HTR-8/SVneo (cell line): Measurements from ENCODE around the gene KIAA0825.

Experiments
- DNase-seq: peaks from one replicate; pipeline ENCODE4 v3.0.0; 2011; ENCODE audit warnings: low spot score, mixed read lengths; ENCODE audit not compliant: insufficient read length
- FAIRE-seq: peaks from 2 replicates; lab custom pipeline; 2011; peaks lifted over from hg19 to GRCh38; lab: Jason Lieb, UNC

KIAA0825 gene

DNA sequence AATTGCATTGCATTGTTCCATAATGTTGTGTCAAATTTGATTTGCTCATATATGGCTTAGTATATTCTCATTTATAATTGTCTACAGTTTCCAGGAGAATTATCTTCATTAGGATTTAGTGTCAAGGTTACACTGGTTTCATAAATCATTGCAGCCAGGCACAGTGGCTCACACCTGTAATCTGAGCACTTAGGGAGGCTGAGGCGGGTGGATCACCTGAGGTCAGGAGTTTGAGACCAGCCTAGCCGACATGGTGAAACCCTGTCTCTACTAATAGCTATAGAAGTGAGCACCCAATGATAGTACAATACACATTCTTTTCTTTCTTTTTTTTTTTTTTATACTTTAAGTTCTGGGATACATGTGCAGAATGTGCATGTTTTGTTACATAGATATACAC, 282.5 kb downstream of the KIAA0825 start:
- no peak for DNase-seq
- no peak for FAIRE-seq

DNA sequence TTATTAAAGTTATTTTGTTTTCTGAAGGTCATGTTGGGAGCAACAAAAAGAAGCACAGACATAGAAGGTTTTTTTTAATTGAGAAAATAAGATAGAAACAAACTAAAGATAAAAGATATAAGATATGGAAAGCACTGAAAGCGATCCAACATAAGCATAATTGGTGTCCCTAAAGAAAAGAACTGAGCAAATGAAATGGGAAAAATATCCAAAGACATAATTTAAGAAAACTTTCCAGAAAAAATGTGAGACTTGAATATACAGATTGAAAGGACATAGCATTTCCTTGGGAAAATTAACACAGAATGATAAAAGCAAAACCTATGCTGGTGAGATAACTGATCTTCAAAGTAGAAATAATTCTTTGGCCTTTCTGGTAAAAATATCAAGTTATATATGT, 289.3 kb downstream of the KIAA0825 start:
- FAIRE-seq = no peak
- DNase-seq = no peak

- FAIRE-seq (no peak), DNase-seq (no peak)
These were observed 291.8 kb downstream of the KIAA0825 start for GRCh38 chr5:94326586-94326985.

- no peak for DNase-seq
- FAIRE-seq = no peak
These were observed 301.2 kb downstream of the KIAA0825 start for GRCh38 chr5:94316916-94317838.

GRCh38 chr5:94314460-94315131, 303.8 kb downstream of the KIAA0825 start:
- FAIRE-seq (no peak), DNase-seq (no peak)

- FAIRE-seq = no peak
- no peak for DNase-seq
These were observed 304.7 kb downstream of the KIAA0825 start for GRCh38 chr5:94313696-94314095.

DNA sequence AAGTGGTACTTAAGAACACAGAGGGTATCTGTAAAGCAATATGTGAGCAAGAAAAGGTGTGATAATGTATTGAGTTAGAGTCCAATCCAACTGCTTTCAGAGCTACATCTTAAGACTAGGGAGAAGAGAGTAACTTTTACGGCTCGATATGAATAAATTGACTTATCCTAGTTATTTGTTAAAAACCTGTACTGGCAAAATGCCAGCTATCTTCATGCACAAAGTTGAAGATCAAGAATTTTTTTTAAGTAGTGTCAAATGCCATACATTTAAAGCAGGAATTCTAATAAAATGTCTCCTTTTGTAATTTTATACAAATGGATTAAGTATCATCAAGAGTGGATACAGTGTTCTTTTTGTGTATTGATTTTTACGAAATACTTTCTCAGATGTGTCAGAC, 305.2 kb downstream of the KIAA0825 start:
- no peak for FAIRE-seq
- DNase-seq = no peak

GRCh38 chr5:94312298-94312697, 306.1 kb downstream of the KIAA0825 start:
- FAIRE-seq (no peak), DNase-seq (no peak)

- FAIRE-seq (no peak), DNase-seq (no peak)
These were observed 307.6 kb downstream of the KIAA0825 start for GRCh38 chr5:94310833-94311232.

DNA sequence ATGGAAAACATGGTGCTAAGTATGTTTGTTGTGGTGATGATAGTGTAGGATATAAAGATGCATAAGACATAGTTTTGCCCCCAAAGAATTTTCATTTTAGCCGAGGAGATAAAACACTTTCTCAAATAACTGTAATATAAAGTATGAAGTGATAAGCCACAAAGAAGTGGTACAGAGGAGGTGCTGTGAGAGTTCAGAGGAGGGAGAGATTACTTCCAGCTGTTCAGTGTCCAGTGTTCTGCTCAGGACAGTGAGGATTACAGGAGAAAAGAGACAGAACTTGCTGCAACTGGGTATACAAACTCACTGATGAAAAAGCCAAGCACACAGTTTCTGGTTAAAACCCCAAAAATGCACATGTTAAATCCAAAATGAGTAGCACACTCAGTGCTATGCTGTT, 309.3 kb downstream of the KIAA0825 start:
- FAIRE-seq (no peak), DNase-seq (no peak)

DNA sequence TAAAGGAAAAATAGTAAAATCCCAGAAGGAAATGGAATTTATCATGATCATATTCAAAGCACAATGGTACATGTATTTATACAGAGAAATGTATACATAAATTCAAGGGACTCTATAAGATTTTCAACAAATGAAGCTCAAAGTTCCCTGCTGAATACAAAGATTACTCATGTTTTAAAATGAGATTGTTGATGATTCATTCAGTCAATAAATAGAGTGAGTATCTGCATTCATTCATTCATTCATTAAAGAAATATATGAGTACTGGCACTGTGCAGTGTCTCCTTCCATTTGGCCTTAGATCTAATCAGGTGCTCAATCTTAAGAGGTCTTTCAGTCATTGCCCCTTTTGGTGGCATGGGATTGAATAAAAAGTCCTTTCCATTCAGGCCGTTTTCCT, 310.0 kb downstream of the KIAA0825 start:
- FAIRE-seq (no peak), DNase-seq (no peak)

DNA sequence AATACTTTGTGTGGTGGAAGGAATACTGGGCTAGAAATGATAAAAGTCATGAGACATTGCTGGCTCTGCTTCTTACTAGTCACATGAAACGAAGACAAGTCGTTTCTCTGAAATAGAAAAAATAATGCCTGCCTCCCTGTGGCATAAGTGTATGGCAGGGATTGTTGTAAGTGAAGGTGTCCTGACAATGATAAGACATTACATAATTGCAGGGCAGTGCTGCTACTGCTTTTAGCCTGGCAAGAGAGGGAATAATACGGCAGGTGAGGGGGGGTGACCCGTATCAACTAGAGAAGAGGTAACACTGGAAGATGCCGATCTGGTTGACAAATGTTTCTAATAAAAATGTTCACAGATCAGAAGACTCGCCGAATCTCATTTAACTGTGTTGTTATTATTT, 314.3 kb downstream of the KIAA0825 start:
- no peak for DNase-seq
- no peak for FAIRE-seq

GRCh38 chr5:94288937-94289336, 329.5 kb downstream of the KIAA0825 start:
- DNase-seq = peak; percentile 4
- FAIRE-seq = no peak

DNA sequence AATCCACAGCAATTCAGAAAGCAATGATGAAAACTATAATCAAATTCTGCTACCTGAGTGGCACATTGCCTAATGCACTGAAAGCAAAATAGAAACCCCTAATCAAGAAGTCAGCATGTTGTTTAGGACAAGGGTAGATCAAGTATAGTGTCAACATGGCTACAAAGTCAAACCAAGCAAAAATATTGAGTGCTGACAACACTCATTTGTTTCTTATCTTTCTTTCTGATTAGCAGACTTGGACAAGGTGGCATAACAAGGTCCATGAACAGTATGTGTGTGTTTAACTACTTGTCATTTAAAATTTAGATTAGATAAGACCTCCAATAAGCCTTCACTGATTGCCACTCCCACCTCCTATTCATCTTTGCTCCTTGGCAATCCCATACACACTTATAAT, 332.4 kb downstream of the KIAA0825 start:
- FAIRE-seq (no peak), DNase-seq (no peak)

DNA sequence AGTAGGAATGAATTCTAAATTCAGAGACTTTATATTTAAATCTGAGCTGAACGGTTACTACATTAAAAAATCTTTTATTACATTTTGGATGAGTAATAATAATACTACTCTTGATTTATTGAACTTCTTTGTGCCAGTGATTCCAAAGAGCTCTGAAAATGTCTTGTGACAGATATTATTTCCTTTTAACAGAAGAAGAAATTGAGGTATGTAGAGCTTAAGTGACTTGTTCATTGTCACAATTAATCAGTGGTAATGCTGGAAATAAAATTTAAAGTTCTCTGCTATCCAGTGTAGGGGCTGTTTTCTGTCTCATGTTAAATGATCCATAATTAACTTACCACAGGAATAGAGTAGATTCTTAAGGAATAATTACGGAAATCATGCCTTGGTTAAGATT, 335.3 kb downstream of the KIAA0825 start:
- DNase-seq (no peak), FAIRE-seq (no peak)

GRCh38 chr5:94281236-94281801, 337.1 kb downstream of the KIAA0825 start:
- FAIRE-seq = no peak
- no peak for DNase-seq

- FAIRE-seq (no peak), DNase-seq (no peak)
These were observed 341.7 kb downstream of the KIAA0825 start for GRCh38 chr5:94276751-94277150.

DNA sequence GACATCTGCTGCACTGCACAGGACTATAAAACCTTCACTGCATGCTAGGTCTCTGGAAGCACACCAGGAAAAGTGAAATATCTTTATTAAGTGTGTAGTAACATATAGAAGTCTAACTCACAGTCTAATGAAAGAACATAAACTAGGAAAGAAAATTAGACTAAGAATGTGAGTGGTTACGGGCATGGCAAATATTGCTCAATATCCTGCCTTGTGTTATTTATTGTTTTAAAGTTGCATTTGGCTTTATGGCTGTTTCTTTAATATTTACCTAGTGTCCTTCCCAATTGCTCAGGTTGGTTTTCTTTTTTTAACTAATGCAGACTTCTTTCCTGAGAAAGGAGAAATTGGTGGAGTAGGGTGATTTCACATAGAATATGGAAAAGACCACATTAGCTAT, 342.4 kb downstream of the KIAA0825 start:
- DNase-seq = no peak
- FAIRE-seq = no peak

- FAIRE-seq (no peak), DNase-seq (no peak)
These were observed 343.7 kb downstream of the KIAA0825 start for GRCh38 chr5:94274707-94275106.

- FAIRE-seq = no peak
- no peak for DNase-seq
These were observed 350.2 kb downstream of the KIAA0825 start for GRCh38 chr5:94268226-94268625.

DNA sequence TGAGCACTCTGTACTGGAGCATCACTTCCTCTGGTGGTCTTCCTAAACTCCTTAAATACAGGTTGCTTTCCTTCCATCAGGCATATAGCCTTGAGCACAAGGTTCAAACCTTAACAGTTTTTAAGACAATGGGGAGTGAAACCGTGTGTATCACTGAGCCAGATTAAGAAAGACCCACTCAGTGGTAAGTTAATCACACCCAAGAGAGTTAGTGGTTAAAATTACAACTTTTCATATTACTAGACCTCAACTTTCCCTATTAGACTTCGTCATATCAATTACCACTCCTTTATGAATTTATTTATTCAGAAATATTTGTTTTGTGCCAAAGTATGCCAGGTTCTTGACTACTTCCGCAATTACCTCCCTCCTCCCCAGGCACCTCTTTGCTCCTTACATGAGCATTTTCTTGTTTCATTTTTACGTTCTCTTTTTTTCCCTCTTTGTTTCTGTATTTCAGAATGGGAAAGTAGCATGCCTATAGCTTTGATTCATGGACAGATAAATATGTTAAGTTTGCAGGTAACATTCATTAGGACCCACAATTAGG, 351.0 kb downstream of the KIAA0825 start:
- DNase-seq (no peak), FAIRE-seq (no peak)
